HepG2 (cell line): ENCODE measurements around the gene MIB2. TPM values are rescaled to one million over a fixed set of nuclear protein-coding genes. Genes with fewer than 3 reads are reported as not detected.
A peak's percentile ranks its signal among the peaks of the same experiment; 100 is the strongest.

ENCODE experiments used
- ARID3A ChIP-seq: IDR thresholded peaks from 2 replicates; pipeline ENCODE4 v1.6.1; 2012; ENCODE audit warnings: low read depth, low read length, improper control_type of control experiment
- CBX1 ChIP-seq: IDR thresholded peaks from one replicate; pipeline ENCODE4 v1.6.1; 2016; ENCODE audit warnings: antibody characterized with exemption, low read depth
- CSRNP1 ChIP-seq: sonication (generic); formaldehyde crosslinking; IDR thresholded peaks from 2 replicates; pipeline ENCODE4 v1.8.1; 2023; ENCODE audit warnings: mild to moderate bottlenecking, missing genetic modification reagents
- FUBP1 ChIP-seq: sonication (generic); formaldehyde crosslinking; IDR thresholded peaks from 2 replicates; pipeline ENCODE4 v1.5.1; 2020; ENCODE audit warnings: missing genetic modification reagents, mild to moderate bottlenecking, borderline replicate concordance
- GTF2F1 ChIP-seq: fragments of 150-350 bp; IDR thresholded peaks from 2 replicates; pipeline ENCODE4 v1.6.1; 2014; ENCODE audit warnings: low read length
- HNF4A ChIP-seq: sonication (generic); formaldehyde crosslinking; IDR thresholded peaks from 2 replicates; pipeline ENCODE4 v1.4.0; 2020; ENCODE audit warnings: missing genetic modification reagents
- REST ChIP-seq, 2 experiments: IDR thresholded peaks; 2 replicates each; pipeline ENCODE4 v1.6.1; 2011 to 2012; ENCODE audit warnings: low read length in 2 of 2, borderline replicate concordance in 1 of 2, low read depth in 1 of 2, mild to moderate bottlenecking in 1 of 2, moderate library complexity in 1 of 2
- SRSF4 ChIP-seq: fragments of 200-400 bp; formaldehyde crosslinking; IDR thresholded peaks from one replicate; pipeline ENCODE4 v1.6.1; 2018; ENCODE audit warnings: mild to moderate bottlenecking, low read depth, low read length, moderate library complexity; ENCODE audit not compliant: poor library complexity, severe bottlenecking
- TAF1 ChIP-seq: sonication (generic); formaldehyde crosslinking; IDR thresholded peaks from 2 replicates; pipeline ENCODE4 v1.4.0; 2020; ENCODE audit warnings: missing genetic modification reagents
- ZBTB2 ChIP-seq: sonication (generic); formaldehyde crosslinking; IDR thresholded peaks from 2 replicates; pipeline ENCODE4 v1.8.0; 2022; ENCODE audit warnings: low read depth, missing genetic modification reagents
- ZBTB20 ChIP-seq: sonication (generic); formaldehyde crosslinking; IDR thresholded peaks from 2 replicates; pipeline ENCODE4 v1.8.1; 2023; ENCODE audit warnings: missing genetic modification reagents, low read depth, mild to moderate bottlenecking, borderline replicate concordance
- ZNF180 ChIP-seq: sonication (generic); formaldehyde crosslinking; IDR thresholded peaks from 2 replicates; pipeline ENCODE4 v1.4.0; 2020; ENCODE audit warnings: low read depth, missing genetic modification reagents, borderline replicate concordance
- ZNF331 ChIP-seq: sonication (generic); formaldehyde crosslinking; IDR thresholded peaks from 2 replicates; pipeline ENCODE4 v1.4.0; 2020; ENCODE audit warnings: missing genetic modification reagents
- ZNF672 ChIP-seq: sonication (generic); formaldehyde crosslinking; IDR thresholded peaks from 2 replicates; pipeline ENCODE4 v1.8.1; 2022; ENCODE audit warnings: missing genetic modification reagents
- polyA plus RNA-seq, 8 experiments: library from polyadenylated mRNA; depleted of rRNA in 3 of 8; stranded (reverse) in 7 of 8; unstranded in 1 of 8; fragments of >200 nt; fragmentation: Illumina TruSeq in 4 of 8; extraction: Trizol in 4 of 8; gene quantifications; 2 replicates each; pipeline versions ENCODE4 v1.2.1 to v1.2.3, GENCODE V29; 2011 to 2016; ENCODE audit warnings: low read depth in 4 of 8, missing spikeins in 1 of 8, mixed read lengths in 1 of 8; ENCODE audit not compliant: insufficient read depth in 1 of 8
- total RNA-seq, 5 experiments: library from RNA; depleted of rRNA; stranded (reverse); fragments of >200 nt; fragmentation: Illumina TruSeq; extraction: Trizol; gene quantifications; 2 replicates each; pipeline ENCODE4 v1.2.3, GENCODE V29; 2016; ENCODE audit warnings: low read depth in 1 of 5

Gene MIB2
- total and polyA plus RNA-seq, 2 of the 13 experiments (the other 11 are each of a cell fraction or from before 2014, with no cell fraction given), result 19.9 to 30.4 TPM

GRCh38 chr1:1599030-1599934 is 16.0 kb upstream of the MIB2 start (continued):
- TF ChIP-seq ZBTB2 (CRISPR knock-in tag), result peak; percentile 61; the same call in 1 of the 2 replicates
- TF ChIP-seq ZNF672, result no peak
- TF ChIP-seq GTF2F1, result no peak
- no peak for TF ChIP-seq SRSF4
- no peak for TF ChIP-seq TAF1 (CRISPR knock-in tag)
- TF ChIP-seq FUBP1 (CRISPR knock-in tag), result no peak
- no peak for TF ChIP-seq ARID3A
- TF ChIP-seq ZNF180 (CRISPR knock-in tag), result no peak
- TF ChIP-seq ZBTB20 (CRISPR knock-in tag), result no peak
- TF ChIP-seq ZNF331, result no peak
- TF ChIP-seq REST (IDR thresholded peaks at IDR 0.05; ENCODE audit: borderline replicate concordance in 1 of 2, low read depth in 1 of 2, low read length in 2 of 2), result no peak
- TF ChIP-seq HNF4A (CRISPR knock-in tag), result no peak
- TF ChIP-seq CSRNP1, result no peak
- TF ChIP-seq CBX1, result no peak
